HG02970 (cell line): ENCODE measurements around the gene MARCHF3.

ENCODE experiments used
- ATAC-seq: cut with Tn5 transposase; IDR thresholded peaks from one replicate; pipeline ENCODE4 v1.9.1; 2021; ENCODE audit warnings: mild to moderate bottlenecking, moderate library complexity, moderate number of reproducible peaks; ENCODE audit not compliant: unreplicated experiment, low FRiP score

Gene MARCHF3

DNA sequence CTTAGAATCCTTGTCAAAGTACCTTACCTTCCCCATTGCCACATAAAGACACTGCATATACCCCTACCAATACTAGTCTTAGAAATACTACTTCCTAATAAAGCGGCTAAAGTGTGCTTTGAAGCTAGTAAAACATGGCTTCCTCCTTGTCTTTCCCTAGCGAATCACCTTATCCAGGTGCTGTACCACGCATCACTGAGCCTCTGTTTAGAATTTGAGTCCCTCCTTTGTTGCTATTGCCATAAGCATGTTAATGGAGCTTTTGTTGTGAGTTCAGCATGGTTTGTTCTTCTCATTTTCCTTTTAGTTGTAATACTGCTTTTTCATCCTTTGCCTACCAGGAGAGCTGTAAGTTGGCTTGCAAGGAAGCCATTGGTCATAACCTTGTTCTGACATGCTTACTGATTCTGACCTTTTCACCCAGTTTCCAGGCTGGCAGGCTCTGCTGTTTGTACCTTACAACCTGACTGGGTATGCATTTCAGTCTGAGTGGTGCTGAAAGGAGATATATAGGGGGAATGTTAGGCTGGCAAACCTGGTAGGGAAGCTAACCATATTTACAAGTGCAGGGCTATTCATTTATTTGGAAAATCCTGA lies 203.6 kb downstream of the MARCHF3 start:
- no peak for ATAC-seq

GRCh38 chr5:126819253-126819652 lies 211.1 kb downstream of the MARCHF3 start:
- ATAC-seq, result no peak

- ATAC-seq, result no peak
These were observed 211.6 kb downstream of the MARCHF3 start for GRCh38 chr5:126818736-126819135.
